GM18868 (cell line): Measurements from ENCODE around the gene NSMCE1.

Experiments used
- ATAC-seq: cut with Tn5 transposase; IDR thresholded peaks from one replicate; pipeline ENCODE4 v1.9.1; 2021; ENCODE audit warnings: mild to moderate bottlenecking, moderate library complexity; ENCODE audit not compliant: unreplicated experiment

NSMCE1 gene, protein sequence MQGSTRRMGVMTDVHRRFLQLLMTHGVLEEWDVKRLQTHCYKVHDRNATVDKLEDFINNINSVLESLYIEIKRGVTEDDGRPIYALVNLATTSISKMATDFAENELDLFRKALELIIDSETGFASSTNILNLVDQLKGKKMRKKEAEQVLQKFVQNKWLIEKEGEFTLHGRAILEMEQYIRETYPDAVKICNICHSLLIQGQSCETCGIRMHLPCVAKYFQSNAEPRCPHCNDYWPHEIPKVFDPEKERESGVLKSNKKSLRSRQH

DNA sequence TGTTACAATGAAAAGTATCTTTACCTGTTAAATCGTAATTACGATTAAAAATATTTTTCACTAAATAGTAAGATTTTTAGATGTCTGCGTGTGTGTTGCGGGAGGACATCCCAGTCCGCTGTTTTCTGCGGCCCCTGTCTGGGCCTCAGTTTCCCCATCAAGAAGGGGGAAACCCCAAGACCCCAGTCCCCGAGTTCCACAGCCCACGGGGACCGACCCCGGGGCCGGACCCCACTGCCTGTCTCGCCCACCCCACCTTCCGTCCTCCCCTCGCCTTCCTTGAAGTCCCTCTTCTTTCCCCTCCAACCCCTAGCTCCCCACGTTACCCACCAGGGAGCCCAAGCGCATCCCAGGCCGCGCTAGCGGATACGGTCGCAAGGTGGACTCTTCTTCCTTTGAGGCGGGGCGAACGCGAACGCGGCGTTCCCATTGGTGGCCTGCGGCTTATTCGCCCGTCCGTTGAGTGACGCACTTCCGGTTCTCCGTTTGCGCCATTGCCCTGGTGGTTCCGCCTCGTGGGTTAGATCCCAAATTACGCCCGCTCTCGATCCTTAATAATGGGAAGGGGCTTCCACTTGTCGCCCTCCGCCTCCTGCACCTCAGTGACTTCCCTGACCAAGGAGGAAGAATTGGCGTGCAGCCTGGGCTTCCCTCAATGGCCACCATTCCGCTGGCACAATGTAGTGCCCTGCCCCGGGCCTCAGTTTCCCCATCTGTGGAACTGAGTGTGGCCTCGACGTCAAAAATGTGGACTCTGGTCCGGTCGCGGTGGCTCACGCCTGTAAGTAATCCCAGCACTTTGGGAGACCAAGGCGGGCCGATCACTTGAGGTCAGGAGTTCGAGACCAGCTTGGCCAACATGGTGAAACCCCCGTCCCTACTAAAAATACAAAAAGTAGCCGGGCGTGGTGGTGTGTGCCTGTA lies at the start of gene NSMCE1:
Gene NSMCE1, minus strand, starts transcription at position 397 of the 924 bp plus-strand sequence. CDS start 11,202 bp downstream, outside the sequence.
- peak; percentile 94 for ATAC-seq

DNA sequence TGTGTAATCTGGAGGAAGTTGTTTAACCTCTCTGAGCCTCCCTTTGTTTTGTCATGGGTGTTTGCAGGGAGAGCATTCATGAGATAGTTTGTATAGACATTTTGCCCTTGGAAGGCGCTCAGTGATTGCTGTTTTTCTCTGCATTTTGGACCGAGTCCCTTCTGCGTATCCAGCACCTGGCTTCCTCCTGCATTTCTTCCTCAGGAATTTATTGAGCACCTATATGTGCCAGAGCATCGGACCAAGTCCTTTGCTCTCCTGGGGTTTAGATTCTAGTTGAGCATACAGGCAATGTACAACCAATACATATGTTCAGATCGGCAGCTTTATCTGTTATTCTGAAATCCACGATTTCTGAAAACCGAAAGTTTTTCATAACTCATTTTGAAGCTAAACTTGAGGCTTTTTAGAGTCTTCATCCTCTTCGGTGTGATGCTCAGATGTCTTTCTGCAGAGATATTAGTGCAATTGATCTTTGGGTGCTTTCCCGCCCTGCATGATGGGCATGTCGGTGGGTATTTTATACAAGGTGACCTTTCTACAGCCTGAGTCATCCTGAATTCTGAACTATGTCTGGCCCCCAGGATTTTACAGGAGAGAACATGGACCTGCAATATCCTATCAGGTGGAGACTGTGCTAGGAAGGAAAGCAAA lies 49.3 kb upstream of the NSMCE1 start:
- ATAC-seq, result no peak

DNA sequence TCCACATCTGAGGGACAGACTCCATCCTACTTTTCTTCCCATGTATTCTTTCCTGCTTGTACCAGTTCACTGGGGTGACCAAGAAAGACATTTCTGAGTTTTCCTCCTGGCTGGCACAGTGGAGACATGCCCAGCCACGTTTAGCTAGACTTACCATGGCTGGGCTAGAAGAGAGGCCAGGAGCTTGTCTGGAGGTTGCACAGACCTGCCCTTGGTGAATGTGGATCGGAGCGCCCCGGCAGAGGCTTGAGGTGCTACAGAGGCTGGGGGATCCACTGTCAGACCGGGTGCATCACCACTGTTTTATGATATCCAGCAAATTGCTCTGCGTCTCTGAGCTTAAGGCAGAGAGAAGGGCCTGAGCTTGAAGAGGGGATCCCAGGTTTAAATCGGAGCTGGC lies 48.7 kb upstream of the NSMCE1 start:
- ATAC-seq, result no peak

DNA sequence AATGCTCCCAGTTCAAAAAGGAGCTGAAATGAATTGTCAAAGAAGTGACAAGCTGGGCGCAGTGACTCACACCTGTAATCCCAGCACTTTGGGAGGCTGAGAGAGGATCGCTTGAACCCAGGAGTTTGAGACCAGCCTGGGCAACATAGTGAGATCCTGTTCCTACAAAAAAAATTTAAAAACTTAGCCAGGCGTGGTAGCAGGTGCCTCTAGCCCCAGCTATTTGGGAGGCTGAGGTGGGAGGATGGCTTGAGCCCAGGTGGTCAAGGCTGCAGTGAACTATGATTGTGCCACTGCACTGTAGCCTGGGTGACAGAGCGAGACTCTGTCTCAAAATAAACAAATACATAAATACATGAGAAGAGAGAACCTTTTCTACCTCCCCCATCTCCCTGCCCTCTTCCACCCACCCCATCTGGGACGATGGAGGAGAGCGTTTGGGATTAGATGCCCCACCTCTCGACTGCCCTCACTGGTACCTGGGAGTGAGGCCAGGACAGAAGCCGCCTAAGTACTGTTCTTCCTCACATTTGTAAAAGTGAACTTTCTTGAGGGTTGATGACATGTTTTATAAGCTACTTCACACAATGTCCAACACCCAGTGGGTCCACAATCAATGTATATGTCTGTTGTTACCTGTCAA lies 47.6 kb upstream of the NSMCE1 start:
- ATAC-seq, result no peak

DNA sequence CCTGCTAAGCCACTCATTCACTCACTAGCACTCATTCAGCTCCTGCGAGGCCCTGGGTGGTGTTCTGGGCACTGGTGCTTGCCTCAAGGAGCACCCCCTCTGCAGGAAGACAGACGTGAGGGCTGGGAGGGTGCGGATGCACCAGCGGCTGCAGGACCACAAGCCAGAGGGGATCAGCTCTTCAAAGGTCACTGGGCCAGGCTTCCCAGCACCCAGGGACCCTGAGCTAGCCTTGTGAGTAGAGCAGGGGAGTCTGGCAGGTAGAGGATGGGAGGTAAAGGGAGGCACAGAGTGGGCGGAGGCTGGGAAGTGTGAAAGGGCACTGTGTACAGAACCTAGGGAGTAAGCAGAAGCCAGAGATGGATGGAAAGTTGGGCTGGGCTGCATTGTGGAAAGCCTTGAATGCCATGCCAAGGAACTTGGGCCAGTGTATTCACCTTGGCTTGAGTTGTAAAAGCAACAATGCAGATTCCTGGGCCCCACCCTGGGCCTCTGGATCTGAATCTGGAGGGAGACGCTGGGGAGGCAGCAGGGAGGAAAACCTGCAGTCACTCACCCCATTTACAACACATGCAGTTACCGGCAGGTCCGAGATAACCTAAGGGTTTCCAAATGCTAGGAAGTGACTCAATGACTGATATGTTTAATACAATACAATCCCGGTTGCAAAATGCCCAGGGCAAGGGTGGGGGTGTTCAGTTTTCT lies 46.9 kb upstream of the NSMCE1 start:
- ATAC-seq, result no peak

DNA sequence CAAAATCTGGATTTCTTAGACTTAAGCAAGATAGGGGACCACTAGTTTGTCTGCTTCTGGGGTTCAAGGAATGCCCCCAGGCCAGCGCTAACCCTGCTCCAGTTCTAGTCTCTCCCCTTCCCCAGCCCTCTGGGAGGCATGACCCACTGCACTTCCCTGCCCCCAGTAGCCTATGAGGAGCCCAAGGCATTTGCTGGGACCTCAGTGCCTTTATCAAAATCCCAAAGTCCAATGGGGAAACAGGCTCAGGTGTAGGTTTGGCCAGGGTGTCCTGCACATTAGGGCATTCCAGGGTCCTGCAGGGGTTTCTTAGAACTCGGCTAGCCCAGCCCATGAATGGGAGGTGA lies 46.4 kb upstream of the NSMCE1 start:
- no peak for ATAC-seq

DNA sequence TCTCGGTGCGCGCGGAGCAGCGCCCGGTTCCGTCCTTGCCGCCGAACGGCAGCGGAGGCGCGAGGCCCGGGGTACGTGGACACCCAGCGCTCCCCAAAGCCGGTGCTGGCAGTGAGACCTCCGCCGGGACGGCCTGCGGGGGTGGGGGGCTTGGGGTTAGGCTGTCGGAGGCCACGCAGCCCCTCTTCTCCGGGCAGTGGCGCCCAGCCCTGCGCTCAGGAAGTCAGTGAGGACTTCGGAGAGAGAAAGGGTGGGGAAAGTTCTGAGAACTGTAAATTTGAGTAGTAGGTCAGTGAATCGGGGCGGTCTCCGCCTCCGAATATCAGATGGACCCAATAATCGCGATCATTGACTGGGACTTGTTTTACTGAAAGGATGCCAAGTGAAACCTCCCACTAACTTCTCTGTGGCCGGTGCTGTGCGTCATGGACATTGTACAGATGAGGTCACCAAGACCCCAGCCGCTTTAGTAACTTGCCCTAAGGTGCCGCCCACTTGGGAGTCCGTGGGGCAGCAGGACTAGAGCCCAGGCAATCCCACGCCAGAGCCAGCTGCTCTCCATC lies 45.7 kb upstream of the NSMCE1 start:
- ATAC-seq, result peak; percentile 21

DNA sequence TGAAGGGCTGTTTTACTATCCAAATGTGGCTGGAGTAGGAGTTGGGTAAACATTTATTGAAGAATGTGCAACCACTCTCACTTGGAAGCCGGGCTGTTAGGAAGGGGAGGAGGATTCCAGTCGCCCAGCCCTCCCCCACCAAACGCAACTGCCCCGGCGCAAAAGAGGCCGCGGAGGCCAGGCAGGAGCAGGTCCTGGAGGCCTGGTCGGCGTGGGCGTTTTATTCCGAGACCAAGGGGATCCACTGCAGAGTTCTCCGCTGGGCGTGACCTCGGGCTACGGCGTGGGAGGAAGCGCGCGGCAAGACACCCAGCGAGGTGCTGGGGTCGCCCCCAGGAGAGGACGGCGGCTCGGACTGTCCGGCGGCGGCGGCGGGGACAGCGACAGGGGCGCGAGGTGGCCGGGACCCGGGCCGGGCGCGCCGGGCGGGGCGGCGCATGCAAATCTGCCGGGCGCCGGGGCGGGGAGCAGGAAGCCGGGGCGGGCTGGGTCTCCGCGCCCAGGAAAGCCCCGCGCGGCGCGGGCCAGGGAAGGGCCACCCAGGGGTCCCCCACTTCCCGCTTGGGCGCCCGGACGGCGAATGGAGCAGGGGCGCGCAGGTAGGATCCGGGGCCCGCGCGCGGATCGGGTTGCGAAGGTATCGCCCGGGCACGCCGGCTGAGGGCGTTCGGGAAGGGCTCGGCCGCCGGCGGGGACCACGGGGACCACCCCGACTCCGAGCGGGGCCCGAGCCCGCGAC lies 45.0 kb upstream of the NSMCE1 start, which contains the start of gene IL4R:
Gene IL4R, plus strand, starts transcription at position 553 of the 739 bp plus-strand sequence. CDS start 26,230 bp downstream, outside the sequence.
- ATAC-seq, result peak; percentile 55

DNA sequence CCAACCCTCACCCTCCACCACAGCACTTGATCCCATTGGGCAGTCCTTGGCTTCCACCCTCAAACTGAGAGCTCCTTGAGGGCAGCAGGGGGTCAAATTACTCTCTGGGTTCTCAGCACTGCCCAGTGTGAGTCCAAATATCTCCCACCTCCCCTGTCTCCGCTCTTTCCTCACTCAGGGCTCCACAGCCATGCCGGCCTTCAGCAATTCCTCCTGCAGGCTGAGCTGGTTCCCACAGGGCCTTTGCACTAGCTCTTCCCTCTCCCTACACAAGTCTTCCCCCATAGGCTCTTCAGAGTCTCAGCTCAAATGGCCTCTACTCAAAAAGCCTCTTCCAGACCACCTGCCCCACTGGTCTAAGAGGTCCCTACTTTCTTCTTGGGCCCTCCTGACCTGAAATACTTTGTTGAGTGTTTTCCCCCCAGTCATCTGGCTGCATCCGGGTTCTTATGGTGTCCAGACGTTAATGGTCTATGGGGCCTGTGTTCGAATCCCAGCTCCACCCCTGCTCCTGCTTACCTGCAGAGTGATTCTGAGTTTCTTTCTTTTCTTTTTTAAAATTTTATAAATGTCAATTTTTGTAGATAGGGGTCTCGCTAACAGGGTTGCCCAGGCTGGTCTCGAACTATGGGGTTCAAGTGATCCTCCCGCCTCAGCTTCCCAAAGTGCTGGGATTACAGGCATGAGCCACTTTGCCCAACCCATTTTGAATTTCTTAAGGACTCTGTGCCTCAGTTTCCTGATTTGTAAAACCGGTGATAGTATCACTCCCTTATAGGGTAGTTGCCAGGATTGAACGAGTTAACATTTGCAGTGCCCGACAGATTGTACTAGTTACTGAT lies 44.2 kb upstream of the NSMCE1 start:
- no peak for ATAC-seq

DNA sequence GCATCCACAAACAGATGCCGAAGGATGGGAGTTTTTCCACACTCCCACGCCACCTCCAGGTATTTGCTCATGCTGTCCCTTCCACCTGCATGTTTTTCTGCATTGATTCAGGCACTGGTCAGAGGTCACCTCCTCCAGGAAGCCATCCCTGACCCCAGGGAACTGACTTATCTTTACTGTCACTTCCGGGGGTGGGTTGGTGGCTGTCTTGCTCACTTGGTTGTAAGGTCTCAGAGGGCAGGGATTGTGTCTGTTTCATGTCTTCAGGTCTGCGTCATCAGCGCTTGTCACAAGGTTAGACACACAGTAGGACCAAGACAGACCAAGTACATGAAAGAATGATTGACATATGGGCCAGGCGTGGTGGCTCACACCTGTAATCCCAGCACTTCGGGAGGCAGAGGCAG lies 43.3 kb upstream of the NSMCE1 start:
- no peak for ATAC-seq

DNA sequence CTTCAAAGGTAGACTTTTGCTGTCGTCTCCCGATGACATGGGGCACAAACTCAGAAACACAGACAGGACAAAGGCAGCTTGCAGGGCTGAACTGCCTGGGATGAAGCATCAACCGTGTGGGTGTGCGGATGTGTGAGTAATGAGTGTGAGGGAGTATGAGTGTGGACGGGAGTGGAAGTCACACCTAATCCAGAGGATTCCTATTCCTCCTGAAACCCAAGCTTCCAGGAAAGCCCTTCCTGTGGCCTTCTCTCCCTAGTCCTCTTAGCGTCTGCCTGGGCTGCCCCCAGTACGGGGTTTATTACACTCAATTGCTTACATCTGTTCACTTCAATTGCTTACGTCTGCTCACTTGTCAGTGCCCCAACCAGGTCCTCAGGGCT lies 42.9 kb upstream of the NSMCE1 start:
- no peak for ATAC-seq

DNA sequence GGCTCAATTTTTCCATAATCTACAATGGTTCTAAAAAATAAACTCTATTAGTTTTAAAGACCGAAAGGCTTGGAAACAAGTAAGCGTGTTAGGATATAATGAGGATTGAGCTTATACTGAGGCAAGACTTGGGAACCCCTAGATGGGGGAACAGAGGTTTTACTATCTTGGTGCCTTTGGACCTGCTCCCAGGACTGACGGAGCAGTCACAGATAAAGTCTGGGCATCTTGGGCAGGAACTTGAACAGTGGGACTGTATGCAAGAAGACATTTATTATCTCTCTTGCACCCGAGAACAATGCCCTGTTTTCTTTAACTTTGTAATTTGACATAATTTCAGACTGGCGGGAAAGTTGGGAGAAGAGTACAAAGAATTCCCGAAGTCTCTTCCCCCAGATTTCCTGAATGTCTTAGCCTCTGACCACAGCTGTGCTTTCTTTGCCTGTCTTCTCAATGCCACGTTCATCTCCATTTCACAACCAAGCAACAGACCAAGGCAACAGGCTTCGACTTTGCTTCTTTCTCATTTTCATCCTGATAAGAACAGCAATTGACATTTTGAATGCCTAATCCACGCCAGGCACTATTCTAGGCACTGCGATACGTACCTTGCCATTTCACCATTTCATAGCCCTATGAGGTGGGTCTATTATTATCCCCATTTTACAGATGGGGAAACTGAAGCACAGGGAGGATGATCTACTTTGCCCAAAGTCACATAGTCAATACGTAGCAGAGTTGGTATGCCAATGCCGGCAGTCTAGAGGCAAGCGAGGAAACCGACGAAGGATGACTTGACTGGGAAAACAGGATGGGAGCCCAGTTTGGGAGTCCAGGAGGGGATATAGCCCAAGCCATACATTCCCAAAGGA lies 42.2 kb upstream of the NSMCE1 start:
- ATAC-seq, result no peak

DNA sequence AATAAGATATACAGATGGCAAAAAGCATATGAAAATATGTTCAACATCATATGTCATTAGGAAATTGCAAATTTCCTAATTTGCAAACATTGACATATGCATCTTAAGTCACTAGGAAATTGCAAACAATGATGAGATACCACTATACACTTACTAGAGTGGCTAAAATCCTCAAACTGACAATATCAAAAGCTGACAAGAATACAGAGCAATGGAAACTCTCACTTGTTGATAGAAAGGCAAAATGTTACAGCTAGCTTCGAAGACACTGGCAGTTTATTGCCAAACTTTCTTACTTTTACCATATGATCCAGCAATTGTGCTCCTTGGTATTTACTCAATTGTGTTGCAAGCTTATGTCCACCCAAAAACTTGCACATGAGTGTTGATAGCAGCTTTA lies 40.2 kb upstream of the NSMCE1 start:
- ATAC-seq, result no peak

DNA sequence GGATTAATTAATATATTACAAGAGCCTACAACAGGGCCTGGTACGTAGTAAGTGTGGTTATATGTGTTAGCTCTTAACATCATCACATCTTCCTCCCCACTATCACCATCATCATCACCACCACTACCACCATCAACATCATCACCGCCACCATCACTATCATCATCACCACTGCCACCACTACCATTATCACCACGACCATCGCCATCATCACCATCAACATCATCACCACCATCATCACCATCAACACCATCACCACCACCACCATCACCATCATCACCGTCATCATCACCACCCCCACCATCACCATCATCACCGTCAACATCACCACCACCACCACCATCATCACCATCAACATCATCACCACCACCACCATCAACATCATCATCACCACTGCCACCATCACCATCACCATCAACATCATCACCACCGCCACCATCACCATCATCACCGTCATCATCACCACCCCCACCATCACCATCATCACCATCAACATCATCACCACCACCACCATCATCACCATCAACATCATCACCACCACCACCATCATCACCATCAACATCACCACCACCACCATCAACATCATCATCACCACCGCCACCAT lies 37.4 kb upstream of the NSMCE1 start:
- ATAC-seq, result no peak

DNA sequence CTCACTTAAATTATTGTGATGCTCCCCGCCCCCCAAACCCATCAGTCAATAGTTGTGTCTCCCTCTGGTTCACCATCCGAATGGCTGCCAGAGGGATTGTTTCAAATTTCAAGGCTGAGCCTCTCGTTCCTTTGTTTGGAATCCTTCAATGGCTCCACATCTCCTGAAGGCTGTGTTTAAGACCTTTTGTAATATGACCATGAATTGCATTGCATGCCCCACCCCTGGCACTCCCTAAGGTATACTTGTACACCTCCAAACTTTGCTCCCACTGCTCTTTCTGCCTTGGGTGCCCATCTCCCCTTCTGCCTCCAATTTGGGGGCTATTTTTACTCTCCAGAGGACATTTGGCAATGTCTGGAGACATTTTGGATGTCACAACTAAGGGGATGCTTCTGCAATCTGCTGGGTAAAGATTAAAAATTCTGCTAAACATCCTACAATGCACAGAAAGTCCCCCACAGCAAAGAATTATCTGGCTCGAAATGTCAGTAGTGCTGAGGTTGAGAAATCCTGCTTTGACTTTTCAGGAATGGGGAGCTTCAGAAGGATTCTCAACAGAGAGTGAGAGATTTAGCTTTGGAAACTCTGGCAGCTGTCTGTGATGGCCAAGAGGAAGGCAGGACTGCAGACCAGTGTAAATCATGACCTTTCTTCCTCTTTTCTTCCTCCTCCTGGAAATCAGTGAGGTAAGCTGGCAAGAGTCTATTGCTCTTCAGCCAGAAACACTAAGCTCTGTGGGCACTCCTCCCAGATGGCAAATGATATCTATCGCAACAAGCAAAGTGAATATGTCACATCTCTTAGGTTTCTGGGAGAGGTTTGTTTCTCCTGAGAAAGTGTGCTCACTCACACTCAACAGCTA lies 36.5 kb upstream of the NSMCE1 start:
- no peak for ATAC-seq

DNA sequence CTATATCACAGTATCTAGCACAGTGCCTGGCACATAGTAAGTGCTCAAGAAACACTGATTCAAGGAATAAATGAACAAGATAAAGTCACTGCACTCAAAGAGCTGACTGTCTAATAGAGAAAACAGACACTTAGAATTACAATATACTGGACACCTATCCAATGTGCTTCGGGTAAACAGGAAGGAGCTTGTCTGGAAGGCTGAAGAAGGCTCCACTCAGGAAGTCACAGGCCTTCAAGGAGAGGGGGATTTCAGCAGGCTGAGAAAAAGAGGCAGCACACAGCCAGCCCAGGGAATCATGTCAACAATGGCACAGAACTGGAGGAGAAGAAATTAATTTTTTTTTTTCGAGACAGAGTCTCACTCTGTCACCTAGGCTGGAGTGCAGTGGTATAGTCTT lies 35.5 kb upstream of the NSMCE1 start:
- no peak for ATAC-seq
